GM20000 (cell line): ENCODE measurements around the gene F7.
"Not testable (repeated sequence)": the region's sequence is repeated elsewhere in the genome, so short reads cannot be mapped to it uniquely, and the experiment has no call there.

Experiments used
- DNase-seq: peaks from one replicate; pipeline ENCODE4 v3.0.0; 2012; ENCODE audit warnings: low spot score
- TF ChIP-seq, protein P1 (sequence below): IDR thresholded peaks from 2 replicates; pipeline ENCODE4 v1.5.1; 2012; ENCODE audit warnings: mild to moderate bottlenecking, control low read depth; ENCODE audit errors: extremely low read depth, missing control alignments

Gene F7

DNA sequence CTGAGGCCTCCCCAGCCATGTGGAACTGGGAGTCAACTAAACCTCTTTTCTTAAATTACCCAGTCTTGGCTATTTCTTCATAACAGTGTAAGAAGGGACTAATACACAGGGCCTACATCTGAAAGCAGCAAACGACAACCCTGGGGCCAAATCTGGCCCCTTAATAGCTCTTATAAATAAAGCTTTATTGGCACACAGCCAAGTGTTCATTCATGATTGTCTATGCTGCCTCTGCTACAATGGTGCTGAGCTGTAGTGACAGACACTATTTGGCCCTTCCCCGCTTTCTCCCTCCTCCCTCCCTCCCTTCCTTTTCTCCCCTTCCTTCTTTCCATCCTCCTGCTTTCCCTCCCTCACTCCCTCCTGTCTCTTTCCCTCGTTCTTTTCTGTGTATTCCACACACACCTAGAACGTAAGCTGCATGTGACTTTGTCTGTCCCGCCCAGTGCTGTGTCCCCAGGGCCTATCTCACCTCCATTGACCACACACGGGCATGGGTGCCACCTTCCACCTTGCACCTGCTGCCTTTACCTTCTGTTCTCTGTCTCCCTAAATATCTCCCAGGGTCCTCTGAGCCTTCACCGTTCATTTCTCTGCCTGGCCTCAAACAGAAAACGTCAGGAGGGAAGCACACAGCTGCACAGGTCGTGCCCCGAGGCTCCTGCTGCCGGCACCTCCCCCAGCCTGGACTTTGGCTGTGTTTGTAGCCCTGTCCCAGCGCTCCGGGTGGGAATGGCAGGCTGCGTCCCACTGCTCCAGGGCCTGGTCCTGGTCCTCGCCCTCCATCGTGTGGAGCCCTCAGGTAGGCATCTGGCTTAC, 52.5 kb downstream of the F7 start, which contains the start of gene PROZ:
TSS of gene PROZ (plus strand) at position 720 of the 819 bp plus-strand sequence. CDS start at position 733, 13 bp downstream.
- no peak for DNase-seq
- TF ChIP-seq, protein P1, sequence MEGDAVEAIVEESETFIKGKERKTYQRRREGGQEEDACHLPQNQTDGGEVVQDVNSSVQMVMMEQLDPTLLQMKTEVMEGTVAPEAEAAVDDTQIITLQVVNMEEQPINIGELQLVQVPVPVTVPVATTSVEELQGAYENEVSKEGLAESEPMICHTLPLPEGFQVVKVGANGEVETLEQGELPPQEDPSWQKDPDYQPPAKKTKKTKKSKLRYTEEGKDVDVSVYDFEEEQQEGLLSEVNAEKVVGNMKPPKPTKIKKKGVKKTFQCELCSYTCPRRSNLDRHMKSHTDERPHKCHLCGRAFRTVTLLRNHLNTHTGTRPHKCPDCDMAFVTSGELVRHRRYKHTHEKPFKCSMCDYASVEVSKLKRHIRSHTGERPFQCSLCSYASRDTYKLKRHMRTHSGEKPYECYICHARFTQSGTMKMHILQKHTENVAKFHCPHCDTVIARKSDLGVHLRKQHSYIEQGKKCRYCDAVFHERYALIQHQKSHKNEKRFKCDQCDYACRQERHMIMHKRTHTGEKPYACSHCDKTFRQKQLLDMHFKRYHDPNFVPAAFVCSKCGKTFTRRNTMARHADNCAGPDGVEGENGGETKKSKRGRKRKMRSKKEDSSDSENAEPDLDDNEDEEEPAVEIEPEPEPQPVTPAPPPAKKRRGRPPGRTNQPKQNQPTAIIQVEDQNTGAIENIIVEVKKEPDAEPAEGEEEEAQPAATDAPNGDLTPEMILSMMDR: no peak

DNA sequence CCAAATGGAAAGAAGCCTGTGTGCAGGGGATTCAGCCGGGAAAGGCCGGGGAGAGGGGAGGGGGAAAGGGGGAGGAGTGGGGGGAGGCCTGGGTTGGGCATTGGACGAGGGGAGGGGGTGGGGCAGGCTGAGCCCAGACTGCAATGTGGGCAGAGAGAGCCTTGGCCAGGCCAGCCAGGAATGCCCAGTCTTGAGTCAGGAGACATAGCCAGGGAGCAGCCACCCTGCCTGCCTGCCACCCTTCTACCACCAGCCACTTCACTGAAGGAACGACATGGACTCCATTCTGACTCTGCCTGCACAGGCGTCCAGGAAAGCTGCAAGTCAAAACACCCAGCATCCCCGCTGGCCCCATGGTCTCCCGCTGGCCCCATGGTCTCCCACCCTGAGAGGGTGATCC, 53.4 kb downstream of the F7 start:
- DNase-seq: no peak
- TF ChIP-seq, protein P1: no peak

DNA sequence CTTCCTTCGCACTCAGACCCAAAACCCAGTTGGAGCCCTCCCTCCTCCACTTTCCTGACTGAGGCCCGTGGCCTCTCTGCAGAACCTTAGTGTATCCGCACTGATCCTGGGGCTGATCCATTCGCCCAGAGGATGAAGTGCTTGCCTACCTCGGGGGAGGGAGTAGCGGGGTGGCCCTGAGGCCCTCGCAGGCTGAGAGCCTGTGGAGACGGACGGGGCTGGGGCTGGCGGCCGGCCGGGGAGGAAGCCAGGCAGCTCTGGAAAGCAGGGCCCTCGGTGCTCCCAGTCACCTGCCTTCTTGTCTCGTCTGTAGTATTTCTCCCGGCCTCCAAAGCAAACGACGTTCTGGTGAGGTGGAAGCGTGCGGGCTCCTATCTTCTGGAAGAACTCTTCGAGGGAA, 54.1 kb downstream of the F7 start:
- TF ChIP-seq, protein P1: no peak
- DNase-seq: no peak

DNA sequence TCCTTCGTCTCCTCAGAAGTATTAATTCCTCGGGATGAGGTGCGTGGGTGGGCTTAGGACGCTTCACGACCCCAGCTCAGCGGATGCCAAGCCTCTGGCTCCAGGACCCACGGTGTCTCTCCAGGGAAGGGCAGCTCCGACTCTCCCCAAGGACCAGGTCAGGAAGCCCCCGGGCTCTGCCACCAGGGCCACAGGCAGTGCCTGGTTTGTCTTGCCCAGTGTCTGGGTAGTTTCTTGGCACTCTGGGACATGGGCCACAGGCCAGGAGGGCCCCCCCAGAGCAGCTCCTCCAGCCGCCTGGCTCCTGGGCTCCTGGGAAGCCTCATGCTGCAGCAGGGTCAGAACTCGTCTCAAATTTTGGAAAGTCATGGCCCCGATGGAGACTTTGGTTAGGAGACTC, 55.4 kb downstream of the F7 start:
- no peak for DNase-seq
- TF ChIP-seq, protein P1: no peak

DNA sequence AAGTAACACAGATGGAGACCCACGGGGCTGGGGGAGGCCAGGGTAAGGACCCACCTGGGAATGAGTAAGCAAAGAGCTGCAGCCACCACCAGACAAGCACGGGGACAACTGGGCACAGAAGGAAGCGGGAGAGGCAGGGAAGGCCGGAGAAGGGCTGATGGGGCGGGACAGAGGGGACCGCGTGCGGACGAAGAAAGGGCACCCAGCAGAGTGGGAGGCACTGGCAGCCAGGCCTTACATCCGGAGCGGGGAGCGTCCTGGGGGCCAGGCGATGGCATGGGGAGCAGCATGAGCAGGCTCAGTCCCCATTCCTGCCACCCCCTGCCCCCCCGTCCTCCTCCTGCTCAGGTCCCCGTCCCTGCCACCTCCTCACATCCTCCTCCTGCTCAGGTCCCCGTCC, 55.8 kb downstream of the F7 start:
- TF ChIP-seq, protein P1: no peak
- DNase-seq: no peak

DNA sequence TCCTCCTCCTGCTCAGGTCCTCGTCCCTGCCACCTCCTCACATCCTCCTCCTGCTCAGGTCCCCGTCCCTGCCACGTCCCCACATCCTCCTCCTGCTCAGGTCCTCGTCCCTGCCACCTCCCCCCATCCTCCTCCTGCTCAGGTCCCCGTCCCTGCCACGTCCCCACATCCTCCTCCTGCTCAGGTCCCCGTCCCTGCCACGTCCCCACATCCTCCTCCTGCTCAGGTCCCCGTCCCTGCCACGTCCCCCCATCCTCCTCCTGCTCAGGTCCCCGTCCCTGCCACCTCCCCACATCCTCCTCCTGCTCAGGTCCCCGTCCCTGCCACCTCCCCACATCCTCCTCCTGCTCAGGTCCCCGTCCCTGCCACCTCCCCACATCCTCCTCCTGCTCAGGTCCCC, 56.4 kb downstream of the F7 start:
- not testable (repeated sequence) for DNase-seq

DNA sequence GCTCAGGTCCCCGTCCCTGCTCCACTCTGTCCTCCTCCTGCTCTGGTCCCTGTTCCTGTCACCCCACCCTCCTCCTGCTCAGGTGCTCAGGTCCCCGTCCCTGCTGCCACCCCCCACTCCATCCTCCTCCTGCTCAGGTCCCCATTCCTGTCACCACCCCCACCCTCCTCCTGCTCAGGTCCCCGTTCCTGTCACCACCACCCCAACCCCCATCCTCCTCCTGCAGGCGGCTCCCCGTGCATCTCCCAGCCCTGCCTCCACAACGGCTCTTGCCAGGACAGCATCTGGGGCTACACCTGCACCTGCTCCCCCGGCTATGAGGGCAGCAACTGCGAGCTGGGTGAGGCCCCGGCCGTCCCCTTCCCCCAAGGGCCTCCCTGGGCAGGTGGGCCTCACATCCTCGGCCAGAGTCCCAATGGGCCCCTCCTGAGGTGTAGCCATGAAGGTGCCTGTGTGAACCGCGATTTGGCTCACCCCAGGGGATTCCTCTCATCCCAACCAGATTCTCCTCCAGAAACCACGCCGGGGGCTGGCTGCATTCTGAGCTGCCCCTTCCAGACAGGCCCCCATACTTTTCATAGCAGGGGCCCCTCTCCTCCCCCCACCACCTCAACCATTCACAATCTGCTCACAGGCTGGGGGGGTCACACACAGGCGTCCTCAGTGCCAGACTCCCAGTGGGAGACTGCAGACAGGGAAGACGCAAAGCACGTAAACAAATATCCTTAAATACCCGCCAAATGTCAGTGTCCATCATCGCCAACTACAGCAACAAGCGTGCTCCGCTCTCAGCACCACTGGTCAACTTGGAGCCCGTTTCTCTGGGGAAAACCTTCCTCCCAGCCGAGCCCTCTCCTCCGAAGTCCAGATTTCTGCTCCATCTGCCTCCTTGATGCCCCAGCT, 57.4 kb downstream of the F7 start:
- TF ChIP-seq, protein P1: no peak
- no peak for DNase-seq
